ENCODE data around the gene GNB5. TPM values are rescaled to one million over a fixed set of nuclear protein-coding genes. Genes with fewer than 3 reads are reported as not detected.

GNB5 gene
- total RNA-seq, 1 donor from 2014 or later, result 25.6 TPM

DNA sequence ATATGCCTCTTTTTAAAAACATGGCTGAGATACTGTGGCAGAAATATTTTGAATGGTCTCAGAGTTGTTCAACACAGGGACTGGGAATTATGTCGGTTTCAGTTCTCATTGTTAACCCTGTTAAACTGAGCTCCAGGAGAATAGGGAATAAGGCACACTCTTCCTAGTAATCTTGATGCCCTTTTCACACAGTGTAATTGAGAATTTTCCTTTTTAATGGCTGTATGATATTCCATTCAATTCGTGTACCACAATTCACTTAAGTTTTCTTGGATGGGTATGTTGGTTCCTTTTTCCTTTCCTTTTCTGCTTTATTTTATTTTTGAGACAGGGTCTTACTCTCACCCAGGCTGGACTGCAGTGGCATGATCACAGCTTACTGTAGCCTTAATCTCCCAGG lies 44.9 kb downstream of the GNB5 start:
- H3K9me3 Mint-ChIP-seq (ENCODE audit: unreplicated experiment), result peaks cover 9% of the 10 kb centered on the region
- TF ChIP-seq, protein P1, sequence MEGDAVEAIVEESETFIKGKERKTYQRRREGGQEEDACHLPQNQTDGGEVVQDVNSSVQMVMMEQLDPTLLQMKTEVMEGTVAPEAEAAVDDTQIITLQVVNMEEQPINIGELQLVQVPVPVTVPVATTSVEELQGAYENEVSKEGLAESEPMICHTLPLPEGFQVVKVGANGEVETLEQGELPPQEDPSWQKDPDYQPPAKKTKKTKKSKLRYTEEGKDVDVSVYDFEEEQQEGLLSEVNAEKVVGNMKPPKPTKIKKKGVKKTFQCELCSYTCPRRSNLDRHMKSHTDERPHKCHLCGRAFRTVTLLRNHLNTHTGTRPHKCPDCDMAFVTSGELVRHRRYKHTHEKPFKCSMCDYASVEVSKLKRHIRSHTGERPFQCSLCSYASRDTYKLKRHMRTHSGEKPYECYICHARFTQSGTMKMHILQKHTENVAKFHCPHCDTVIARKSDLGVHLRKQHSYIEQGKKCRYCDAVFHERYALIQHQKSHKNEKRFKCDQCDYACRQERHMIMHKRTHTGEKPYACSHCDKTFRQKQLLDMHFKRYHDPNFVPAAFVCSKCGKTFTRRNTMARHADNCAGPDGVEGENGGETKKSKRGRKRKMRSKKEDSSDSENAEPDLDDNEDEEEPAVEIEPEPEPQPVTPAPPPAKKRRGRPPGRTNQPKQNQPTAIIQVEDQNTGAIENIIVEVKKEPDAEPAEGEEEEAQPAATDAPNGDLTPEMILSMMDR (IDR thresholded peaks at IDR 0.05; ENCODE audit: insufficient read depth, low read depth, low read length), result no peak
- TF ChIP-seq EZH2 (IDR thresholded peaks at IDR 0.05; ENCODE audit: insufficient read depth, low read length), result no peak
- H3K36me3 Mint-ChIP-seq (ENCODE audit: low read depth, unreplicated experiment), result peaks cover 23% of the 10 kb centered on the region
- Histone ChIP-seq H3K79me2 (ENCODE audit: insufficient read depth, low read length) (no peaks in the 10 kb centered on the region), H3K27ac (ENCODE audit: low read depth, low read length) (no peak overlapping the region), H3K4me1 (ENCODE audit: insufficient read depth, low read length) (peaks cover 15% of the 10 kb centered on the region), H3K9me3 (ENCODE audit: insufficient read depth, low read depth, low read length) (no peaks in the 10 kb centered on the region), H2AFZ (ENCODE audit: low read depth, low read length) (no peak overlapping the region), H3K9ac (ENCODE audit: low read length) (no peak overlapping the region), H3K27me3 (ENCODE audit: insufficient read depth, low read length) (no peaks in the 10 kb centered on the region), H3K4me2 (ENCODE audit: low read length) (no peak overlapping the region), H4K20me1 (ENCODE audit: insufficient read depth, low read length) (no peaks in the 10 kb centered on the region), H3K4me3 (ENCODE audit: insufficient read depth, low read depth, low read length) (no peak overlapping the region), H3K36me3 (ENCODE audit: insufficient read depth, low read length) (peaks cover 2% of the 10 kb centered on the region)
- FAIRE-seq, result no peak
- H3K4me1 Mint-ChIP-seq (ENCODE audit: low read depth, unreplicated experiment), result peaks cover 27% of the 10 kb centered on the region
- peak overlapping the region; percentile 77 for H3K27ac Mint-ChIP-seq (ENCODE audit: unreplicated experiment)
- H3K27me3 Mint-ChIP-seq (ENCODE audit: low read depth, unreplicated experiment), result no peaks in the 10 kb centered on the region
- H3K4me3 Mint-ChIP-seq (ENCODE audit: unreplicated experiment), result no peak overlapping the region
- DNase-seq (ENCODE audit: low read depth), result no peak

DNA sequence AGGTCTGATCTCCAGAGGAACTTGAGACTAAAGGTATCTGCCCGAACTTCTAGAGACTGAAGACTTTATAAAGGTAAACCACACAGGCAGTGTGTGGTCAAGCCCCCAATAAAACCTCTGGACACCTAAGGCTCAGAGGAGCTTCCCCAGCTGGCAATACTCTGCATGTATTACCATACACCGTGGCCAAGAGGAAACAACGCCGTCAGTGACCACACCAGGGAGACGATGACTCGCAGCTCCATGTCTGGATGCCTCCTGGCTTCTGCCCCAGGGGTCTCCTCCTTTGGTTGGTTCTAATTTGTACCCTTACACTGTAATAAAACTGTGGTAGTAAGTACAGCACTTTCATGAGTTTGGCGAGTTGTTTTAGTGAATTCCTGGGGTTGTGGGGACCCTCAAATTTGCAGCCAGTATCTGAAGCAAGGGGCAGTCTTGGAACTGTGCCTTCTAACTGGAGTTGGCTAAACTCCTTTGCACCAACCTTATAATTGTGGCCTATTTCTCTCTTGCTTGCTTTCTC lies 46.5 kb downstream of the GNB5 start:
- peak overlapping the region; percentile 16 for H3K9ac ChIP-seq (ENCODE audit: low read length)
- H3K4me2 ChIP-seq (ENCODE audit: low read length), result peak overlapping the region; percentile 40
- peak; percentile 73 for DNase-seq (ENCODE audit: low read depth)
- peak overlapping the region; percentile 98 for H3K27ac Mint-ChIP-seq (ENCODE audit: unreplicated experiment)
- FAIRE-seq, result no peak
- peak overlapping the region; percentile 59 for H3K27ac ChIP-seq (ENCODE audit: low read depth, low read length)
- no peaks in the 10 kb centered on the region for H3K27me3 Mint-ChIP-seq (ENCODE audit: low read depth, unreplicated experiment)
- TF ChIP-seq EZH2 (IDR thresholded peaks at IDR 0.05; ENCODE audit: insufficient read depth, low read length), result no peak
- TF ChIP-seq, protein P1 (IDR thresholded peaks at IDR 0.05; ENCODE audit: insufficient read depth, low read depth, low read length), result no peak
- H3K4me1 ChIP-seq (ENCODE audit: insufficient read depth, low read length), result peaks cover 15% of the 10 kb centered on the region
- peaks cover 23% of the 10 kb centered on the region for H3K36me3 Mint-ChIP-seq (ENCODE audit: low read depth, unreplicated experiment)
- H3K79me2 ChIP-seq (ENCODE audit: insufficient read depth, low read length), result no peaks in the 10 kb centered on the region
- H3K36me3 ChIP-seq (ENCODE audit: insufficient read depth, low read length), result no peaks in the 10 kb centered on the region
- no peaks in the 10 kb centered on the region for H4K20me1 ChIP-seq (ENCODE audit: insufficient read depth, low read length)
- H3K27me3 ChIP-seq (ENCODE audit: insufficient read depth, low read length), result no peaks in the 10 kb centered on the region
- H3K9me3 Mint-ChIP-seq (ENCODE audit: unreplicated experiment), result peaks cover 9% of the 10 kb centered on the region
- peak overlapping the region; percentile 24 for H3K4me3 ChIP-seq (ENCODE audit: insufficient read depth, low read depth, low read length)
- no peaks in the 10 kb centered on the region for H3K9me3 ChIP-seq (ENCODE audit: insufficient read depth, low read depth, low read length)
- H3K4me1 Mint-ChIP-seq (ENCODE audit: low read depth, unreplicated experiment), result peaks cover 31% of the 10 kb centered on the region
- H2AFZ ChIP-seq (ENCODE audit: low read depth, low read length), result no peak overlapping the region
- peak overlapping the region; percentile 67 for H3K4me3 Mint-ChIP-seq (ENCODE audit: unreplicated experiment)

DNA sequence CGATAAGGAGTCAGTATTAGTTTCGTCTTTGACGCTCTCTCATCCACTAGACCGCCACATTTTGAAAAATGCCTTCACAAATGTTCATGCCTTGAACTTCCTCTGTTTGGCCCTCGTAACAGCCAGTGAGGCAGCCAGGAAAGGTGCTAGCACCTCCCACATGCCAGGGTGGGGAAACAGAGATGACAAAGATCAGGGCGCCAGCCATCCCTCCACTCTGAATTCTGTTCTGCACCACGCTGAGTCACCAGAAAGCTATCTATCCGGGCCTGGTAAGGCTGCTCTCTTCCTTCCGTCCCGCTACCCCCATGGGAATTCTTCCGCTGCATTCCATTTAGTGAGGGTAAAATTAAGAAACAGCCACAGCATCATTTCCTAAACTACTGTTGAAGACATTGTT lies 47.3 kb downstream of the GNB5 start:
- FAIRE-seq, result peak; percentile 29

More for the DNA sequence above, 47.3 kb downstream of the GNB5 start:
- Mint-ChIP-seq H3K9me3 (ENCODE audit: unreplicated experiment) (peaks cover 9% of the 10 kb centered on the region), H3K4me3 (ENCODE audit: unreplicated experiment) (peak overlapping the region; percentile 67), H3K27ac (ENCODE audit: unreplicated experiment) (peak overlapping the region; percentile 98), H3K27me3 (ENCODE audit: low read depth, unreplicated experiment) (no peaks in the 10 kb centered on the region), H3K36me3 (ENCODE audit: low read depth, unreplicated experiment) (peaks cover 17% of the 10 kb centered on the region), H3K4me1 (ENCODE audit: low read depth, unreplicated experiment) (peaks cover 36% of the 10 kb centered on the region)
- H3K27ac ChIP-seq (ENCODE audit: low read depth, low read length), result peak overlapping the region; percentile 70
- no peaks in the 10 kb centered on the region for H4K20me1 ChIP-seq (ENCODE audit: insufficient read depth, low read length)
- no peak overlapping the region for H3K9ac ChIP-seq (ENCODE audit: low read length)
- H3K4me3 ChIP-seq (ENCODE audit: insufficient read depth, low read depth, low read length), result no peak overlapping the region
- no peaks in the 10 kb centered on the region for H3K27me3 ChIP-seq (ENCODE audit: insufficient read depth, low read length)
- H3K4me2 ChIP-seq (ENCODE audit: low read length), result peak overlapping the region; percentile 40
- H3K36me3 ChIP-seq (ENCODE audit: insufficient read depth, low read length), result no peaks in the 10 kb centered on the region
- H3K79me2 ChIP-seq (ENCODE audit: insufficient read depth, low read length), result no peaks in the 10 kb centered on the region
- peaks cover 15% of the 10 kb centered on the region for H3K4me1 ChIP-seq (ENCODE audit: insufficient read depth, low read length)
- no peak overlapping the region for H2AFZ ChIP-seq (ENCODE audit: low read depth, low read length)
- TF ChIP-seq, protein P1 (IDR thresholded peaks at IDR 0.05; ENCODE audit: insufficient read depth, low read depth, low read length), result no peak
- TF ChIP-seq EZH2 (IDR thresholded peaks at IDR 0.05; ENCODE audit: insufficient read depth, low read length), result no peak
- no peaks in the 10 kb centered on the region for H3K9me3 ChIP-seq (ENCODE audit: insufficient read depth, low read depth, low read length)
- DNase-seq (ENCODE audit: low read depth), result peak; percentile 88
